AG04450 (cell line): ENCODE results near the gene CEP131. TPM values are rescaled to one million over a fixed set of nuclear protein-coding genes. Genes with fewer than 3 reads are reported as not detected.

ENCODE experiments used
- CTCF ChIA-PET: fragments of 300-600, 350-600 bp; formaldehyde crosslinking; extraction: SDS; loops from one replicate; lab custom pipeline; 2022; ENCODE audit warnings: antibody characterized with exemption, inconsistent platforms; lab: Charles Lee
- POLR2A ChIA-PET: fragments of 350-600 bp; formaldehyde crosslinking; extraction: SDS; loops from one replicate; lab custom pipeline; 2021; ENCODE audit warnings: antibody characterized with exemption, inconsistent platforms; lab: Yijun Ruan, JAX
- DNase-seq: peaks from one replicate; pipeline ENCODE4 v3.0.0-alpha.2; 2011; ENCODE audit warnings: low read depth, low spot score
- H3K27ac ChIP-seq: one replicate; pipeline ENCODE4 v1.5.1; 2012; ENCODE audit warnings: low read depth, low read length, control low read depth
- H3K27me3 ChIP-seq: one replicate; pipeline ENCODE4 v1.6.0; 2012; ENCODE audit warnings: low read length; ENCODE audit not compliant: control insufficient read depth, insufficient read depth
- H3K4me3 ChIP-seq: 2 replicates; pipeline ENCODE4 v1.5.1; 2011; ENCODE audit warnings: mild to moderate bottlenecking, low read depth, low read length, control low read depth
- H3K9me3 ChIP-seq: 2 replicates; pipeline ENCODE4 v1.5.1; 2012; ENCODE audit warnings: low read length; ENCODE audit not compliant: control insufficient read depth, insufficient read depth
- CTCF ChIP-seq: IDR thresholded peaks from 2 replicates; pipeline ENCODE4 v1.5.1; 2011; ENCODE audit warnings: low read depth, low read length, control low read depth, inconsistent platforms
- polyA plus RNA-seq: library from polyadenylated mRNA; depleted of rRNA; stranded (reverse); fragments of >200 nt; gene quantifications from 2 replicates; pipeline ENCODE4 v1.2.3, GENCODE V29; 2011

Gene CEP131
- polyA plus RNA-seq, 1 experiment, result 2.2 TPM

- ChIA-PET CTCF (no interaction called here), POLR2A (no interaction called here)
- no peak overlapping the region for H3K4me3 ChIP-seq
- H3K27me3 ChIP-seq, result no peaks in the 10 kb centered on the region
- DNase-seq, result no peak
- H3K9me3 ChIP-seq, result no peaks in the 10 kb centered on the region
- H3K27ac ChIP-seq, result no peak overlapping the region
- TF ChIP-seq CTCF, result no peak
Observed at GRCh38 chr17:81265576-81265975, 42.8 kb upstream of the CEP131 start.

DNA sequence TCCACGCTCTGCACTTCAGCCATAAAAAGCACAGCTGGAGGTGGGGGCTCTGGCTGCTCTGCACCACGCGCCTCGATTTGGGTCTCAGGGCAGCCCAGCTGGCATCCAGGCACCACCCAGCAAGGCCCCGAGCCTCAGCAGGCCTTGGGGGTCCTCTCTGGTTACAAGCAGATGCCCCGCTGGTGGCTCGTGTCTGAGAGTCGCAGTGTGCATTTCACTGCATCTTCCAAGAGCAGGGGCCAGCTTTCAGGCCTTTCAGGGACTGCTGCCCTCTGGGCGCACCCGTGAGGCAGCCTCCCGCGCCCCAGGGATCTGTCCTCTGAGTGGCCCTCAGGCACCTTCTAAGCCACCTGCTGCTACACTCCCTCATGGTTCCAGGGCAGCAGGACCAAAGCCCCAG, 41.9 kb upstream of the CEP131 start:
- DNase-seq, result no peak
- no peak for TF ChIP-seq CTCF
- CTCF ChIA-PET, result no interaction called here
- no peaks in the 10 kb centered on the region for H3K9me3 ChIP-seq
- POLR2A ChIA-PET, result no interaction called here
- H3K4me3 ChIP-seq, result no peak overlapping the region
- H3K27me3 ChIP-seq, result no peaks in the 10 kb centered on the region
- H3K27ac ChIP-seq, result no peak overlapping the region

DNA sequence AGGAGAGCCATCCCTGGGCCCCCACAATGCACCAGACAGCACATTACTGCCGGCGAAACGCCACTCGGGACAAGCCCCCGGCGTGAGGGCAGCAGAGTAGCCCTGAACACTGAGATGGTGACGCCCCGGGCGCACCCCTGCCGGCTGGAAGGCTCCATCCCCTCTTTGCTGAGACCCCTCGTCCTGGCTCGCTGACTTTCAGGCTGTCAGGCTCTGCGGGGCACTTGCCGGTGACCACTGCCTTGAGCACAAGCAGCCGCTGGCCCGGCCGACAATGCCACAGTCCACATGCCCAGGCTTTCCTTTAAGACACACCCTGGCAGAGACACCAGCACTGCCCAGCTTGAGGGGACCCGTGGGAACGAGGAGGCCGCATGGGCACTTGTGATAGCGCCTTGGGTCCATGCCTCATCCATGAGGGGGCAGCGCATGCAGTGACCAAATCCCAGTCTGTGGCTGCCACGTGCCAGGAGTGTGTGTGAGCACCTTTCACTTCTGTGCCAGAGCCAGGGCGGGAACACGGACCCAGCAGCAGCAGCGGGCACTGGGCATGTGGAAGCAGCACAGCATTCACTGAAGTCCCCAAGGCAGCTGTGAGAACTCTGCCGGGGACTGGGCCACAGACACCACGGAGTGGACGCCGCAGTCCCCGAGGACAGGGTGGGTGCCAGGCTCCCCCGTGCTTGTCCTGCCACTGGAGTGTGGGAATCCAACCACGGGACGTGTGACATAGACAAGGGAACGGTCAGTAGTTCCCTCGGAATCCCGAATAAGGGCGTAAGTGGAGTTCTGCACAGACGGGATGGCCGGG, 40.8 kb upstream of the CEP131 start:
- TF ChIP-seq CTCF, result no peak
- CTCF ChIA-PET, result no interaction called here
- DNase-seq, result no peak
- Histone ChIP-seq H3K27ac (no peak overlapping the region), H3K4me3 (no peak overlapping the region), H3K9me3 (no peaks in the 10 kb centered on the region), H3K27me3 (no peaks in the 10 kb centered on the region)
- POLR2A ChIA-PET, result no interaction called here

DNA sequence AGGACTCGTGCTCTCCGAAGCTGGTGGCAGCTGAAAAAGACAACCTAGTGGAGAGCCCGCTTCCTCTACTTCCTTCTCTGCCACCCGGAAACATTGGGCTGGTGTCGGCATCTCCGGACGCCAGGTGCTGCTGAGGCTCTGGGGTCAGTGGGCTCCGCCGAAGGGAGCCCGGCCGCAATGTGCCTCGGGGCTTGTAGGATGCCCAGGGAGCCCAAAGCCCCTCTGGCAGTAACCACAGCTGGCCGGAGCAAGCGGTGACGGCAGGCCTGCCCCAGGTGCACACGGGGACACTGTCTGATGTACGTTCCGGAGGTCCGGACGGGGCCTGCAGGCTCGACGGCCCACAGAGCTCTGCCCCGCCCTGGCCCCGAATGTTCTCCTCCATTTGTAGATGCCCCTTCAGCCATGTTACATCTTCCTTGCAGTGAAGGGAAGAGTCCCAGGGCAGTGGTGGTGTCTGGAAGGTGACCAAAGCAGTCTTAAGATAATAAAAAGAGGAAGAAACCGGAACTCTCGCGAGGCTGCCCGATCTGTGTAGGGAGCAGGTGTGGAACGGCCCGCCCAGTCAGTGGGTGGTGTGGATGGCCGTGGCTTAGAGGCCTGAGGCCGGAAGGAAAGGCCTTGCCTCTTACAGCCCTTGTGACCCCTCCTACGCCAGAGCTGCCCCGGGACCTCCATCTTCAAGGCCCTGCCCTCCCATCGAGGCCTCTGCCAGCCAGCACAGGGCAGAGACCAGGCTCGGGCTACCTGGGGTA, 39.0 kb upstream of the CEP131 start:
- Histone ChIP-seq H3K27me3 (no peaks in the 10 kb centered on the region), H3K4me3 (no peak overlapping the region), H3K27ac (no peak overlapping the region), H3K9me3 (no peaks in the 10 kb centered on the region)
- TF ChIP-seq CTCF, result no peak
- POLR2A ChIA-PET, result no interaction called here
- DNase-seq, result no peak
- CTCF ChIA-PET, result no interaction called here

DNA sequence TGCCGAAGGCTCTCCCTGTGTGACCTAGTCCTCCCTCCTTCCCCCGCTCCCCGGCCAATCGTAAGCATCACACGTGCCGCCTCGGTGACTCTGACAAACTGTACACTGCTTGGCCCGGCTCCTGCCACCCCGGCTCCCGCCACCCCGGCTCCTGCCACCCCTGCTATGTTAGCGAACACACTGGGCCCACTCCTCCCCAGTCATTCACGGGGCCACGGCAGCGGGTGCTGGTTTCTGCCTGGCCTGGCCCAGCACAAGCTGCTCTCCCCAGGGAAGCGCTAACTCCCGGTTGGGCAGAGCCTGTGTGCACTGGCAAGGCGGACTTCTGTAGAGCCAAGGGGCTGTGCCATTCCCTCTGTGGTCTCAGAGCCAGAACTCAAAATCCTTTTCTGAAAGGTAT, 38.3 kb upstream of the CEP131 start:
- Histone ChIP-seq H3K27ac (no peak overlapping the region), H3K4me3 (no peak overlapping the region), H3K9me3 (no peaks in the 10 kb centered on the region), H3K27me3 (no peaks in the 10 kb centered on the region)
- ChIA-PET POLR2A (no interaction called here), CTCF (no interaction called here)
- no peak for DNase-seq
- TF ChIP-seq CTCF, result no peak
